T-helper 17 cell (primary cell): ENCODE data around the gene SLC13A3. TPM values are rescaled to one million over a fixed set of nuclear protein-coding genes. Genes with fewer than 3 reads are reported as not detected.

Source experiments
- ATAC-seq: fragments of 150-1000 bp; cut with Tn5 transposase; 2 replicates; pipeline ENCODE4 v1.10.0; 2021; ENCODE audit warnings: mild to moderate bottlenecking, moderate library complexity
- DNase-seq, 3 donors: peaks; one replicate each; pipeline versions ENCODE4 v3.0.0 to v3.0.0-alpha.2; 2020 to 2021
- H3K9me3 ChIP-seq: one replicate; pipeline ENCODE4 v1.7.0; 2013; ENCODE audit warnings: low read length, mild to moderate bottlenecking; ENCODE audit not compliant: control insufficient read depth, poor library complexity, severe bottlenecking
- H3K27ac Mint-ChIP-seq: one replicate; pipeline ENCODE4 v1.8.0; 2022; ENCODE audit warnings: mild to moderate bottlenecking, moderate library complexity, mixed read lengths
- H3K27me3 Mint-ChIP-seq: one replicate; pipeline ENCODE4 v1.8.0; 2022; ENCODE audit warnings: mixed read lengths
- H3K36me3 Mint-ChIP-seq: one replicate; pipeline ENCODE4 v1.8.0; 2022; ENCODE audit warnings: low read depth, mixed read lengths
- H3K4me1 Mint-ChIP-seq: one replicate; pipeline ENCODE4 v1.8.0; 2022; ENCODE audit warnings: mild to moderate bottlenecking, mixed read lengths
- H3K4me3 Mint-ChIP-seq: one replicate; pipeline ENCODE4 v1.8.0; 2022; ENCODE audit warnings: mild to moderate bottlenecking, moderate library complexity, mixed read lengths
- total RNA-seq, 4 donors: library from RNA in 2 of 4; stranded (reverse) in 2 of 4; gene quantifications; one replicate each; pipeline ENCODE4 v1.2.3 and lab custom pipeline; 2022 to 2026

SLC13A3 gene
- total RNA-seq, 2 donors from 2014 or later = 0.10 TPM; not detected in 1

GRCh38 chr20:46660487-46660886 lies 9.2 kb upstream of the SLC13A3 start:
- no peak for DNase-seq
- no peak for ATAC-seq
- H3K27ac Mint-ChIP-seq = no peak overlapping the region
- H3K36me3 Mint-ChIP-seq = peaks cover 4% of the 10 kb centered on the region
- no peaks in the 10 kb centered on the region for H3K4me1 Mint-ChIP-seq
- no peak overlapping the region for H3K4me3 Mint-ChIP-seq
- H3K9me3 ChIP-seq = no peaks in the 10 kb centered on the region
- H3K27me3 Mint-ChIP-seq = no peaks in the 10 kb centered on the region

- no peak overlapping the region for H3K27ac Mint-ChIP-seq
- peaks cover 20% of the 10 kb centered on the region for H3K27me3 Mint-ChIP-seq
- H3K36me3 Mint-ChIP-seq = peaks cover 4% of the 10 kb centered on the region
- H3K4me3 Mint-ChIP-seq = no peak overlapping the region
- H3K4me1 Mint-ChIP-seq = no peaks in the 10 kb centered on the region
- DNase-seq (no peak), ATAC-seq (no peak)
- no peaks in the 10 kb centered on the region for H3K9me3 ChIP-seq
These were observed 6.4 kb upstream of the SLC13A3 start for GRCh38 chr20:46657618-46658017.

GRCh38 chr20:46657137-46657536 lies 5.9 kb upstream of the SLC13A3 start:
- ATAC-seq (no peak), DNase-seq (no peak)
- peaks cover 4% of the 10 kb centered on the region for H3K36me3 Mint-ChIP-seq
- H3K9me3 ChIP-seq = no peaks in the 10 kb centered on the region
- H3K4me1 Mint-ChIP-seq = no peaks in the 10 kb centered on the region
- no peak overlapping the region for H3K4me3 Mint-ChIP-seq
- peaks cover 22% of the 10 kb centered on the region for H3K27me3 Mint-ChIP-seq
- no peak overlapping the region for H3K27ac Mint-ChIP-seq

DNA sequence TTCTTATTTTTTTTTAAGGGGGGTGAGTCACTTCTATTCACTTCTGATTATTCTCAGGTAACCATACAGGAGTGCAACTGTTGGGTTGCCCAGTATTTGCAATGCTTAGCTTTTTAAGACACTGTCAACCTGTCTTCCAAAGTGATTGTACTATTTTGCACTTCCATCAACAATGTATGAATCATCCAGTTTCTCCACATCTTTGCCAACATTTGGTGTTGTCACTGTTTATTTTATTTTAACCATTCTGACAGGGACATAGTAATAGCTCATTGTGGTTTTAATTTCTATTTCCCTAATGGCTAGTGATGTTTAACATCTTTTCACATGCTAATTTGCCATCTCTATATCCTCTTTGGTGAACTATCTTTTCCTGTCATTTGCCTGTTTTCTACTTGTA lies 1.4 kb upstream of the SLC13A3 start:
- Mint-ChIP-seq H3K36me3 (peaks cover 8% of the 10 kb centered on the region), H3K27ac (no peak overlapping the region), H3K27me3 (peaks cover 49% of the 10 kb centered on the region), H3K4me1 (no peaks in the 10 kb centered on the region), H3K4me3 (no peak overlapping the region)
- DNase-seq (no peak), ATAC-seq (no peak)
- no peaks in the 10 kb centered on the region for H3K9me3 ChIP-seq

DNA sequence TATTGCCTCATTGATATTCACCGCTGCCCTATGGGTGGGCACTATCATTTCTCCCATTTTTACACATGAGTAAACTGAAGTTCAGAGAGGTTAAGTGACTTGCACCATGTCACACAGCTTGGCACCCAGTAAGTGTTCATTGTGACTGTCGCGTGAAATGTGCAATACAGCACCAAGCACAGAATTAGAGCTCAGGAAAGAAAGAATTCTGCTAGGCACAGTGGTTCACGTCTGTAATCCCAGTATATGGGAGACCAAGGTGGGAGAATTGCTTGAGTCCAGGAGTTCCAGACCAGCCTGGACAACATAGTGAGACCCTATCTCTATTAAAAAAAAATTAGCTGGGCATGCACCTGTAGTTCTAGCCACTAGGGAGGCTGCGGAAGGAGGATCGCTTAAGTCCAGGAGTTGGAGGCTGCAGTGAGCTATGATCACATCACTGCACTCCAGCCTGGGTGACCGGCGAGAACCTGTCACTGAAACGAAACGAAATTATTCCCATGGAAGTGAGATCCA lies 626 bp downstream of the SLC13A3 start:
- H3K4me3 Mint-ChIP-seq = no peak overlapping the region
- DNase-seq = no peak
- peaks cover 49% of the 10 kb centered on the region for H3K27me3 Mint-ChIP-seq
- no peak for ATAC-seq
- no peaks in the 10 kb centered on the region for H3K9me3 ChIP-seq
- peaks cover 8% of the 10 kb centered on the region for H3K36me3 Mint-ChIP-seq
- no peaks in the 10 kb centered on the region for H3K4me1 Mint-ChIP-seq
- no peak overlapping the region for H3K27ac Mint-ChIP-seq

DNA sequence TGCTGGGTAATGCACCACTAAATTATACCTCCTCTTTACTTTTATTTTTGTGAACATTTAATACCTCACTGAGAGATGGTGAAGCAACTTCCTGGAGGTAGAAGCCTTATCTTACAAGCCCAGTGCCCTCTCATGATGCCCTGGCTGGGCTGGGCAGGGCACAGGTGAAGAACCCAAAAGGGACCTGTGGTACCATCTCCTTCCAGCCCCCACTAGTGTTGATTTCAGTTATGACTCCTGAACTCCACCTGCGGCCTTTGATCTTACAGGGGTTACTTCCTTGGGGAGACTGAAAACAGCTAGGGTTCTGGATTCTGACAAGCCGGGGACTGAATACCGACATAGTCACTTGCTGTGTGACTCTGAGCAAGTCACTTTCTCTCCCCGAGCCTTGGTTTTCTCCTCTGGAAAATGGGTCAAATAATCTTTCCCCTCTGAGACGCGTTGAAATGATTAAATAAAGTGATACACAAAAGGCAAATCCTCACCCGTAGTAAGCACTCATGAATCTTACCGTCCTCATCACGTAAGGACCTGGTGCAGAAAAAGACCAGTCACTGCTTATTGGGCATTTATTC lies 1.2 kb downstream of the SLC13A3 start:
- Mint-ChIP-seq H3K27ac (no peak overlapping the region), H3K4me3 (no peak overlapping the region), H3K36me3 (peaks cover 8% of the 10 kb centered on the region), H3K4me1 (no peaks in the 10 kb centered on the region), H3K27me3 (peaks cover 49% of the 10 kb centered on the region)
- no peaks in the 10 kb centered on the region for H3K9me3 ChIP-seq
- no peak for DNase-seq
- ATAC-seq = no peak

GRCh38 chr20:46649650-46649949 lies 1.7 kb downstream of the SLC13A3 start:
- ATAC-seq (no peak), DNase-seq (no peak)
- no peaks in the 10 kb centered on the region for H3K9me3 ChIP-seq
- H3K27ac Mint-ChIP-seq = no peak overlapping the region
- H3K36me3 Mint-ChIP-seq = peaks cover 8% of the 10 kb centered on the region
- peaks cover 47% of the 10 kb centered on the region for H3K27me3 Mint-ChIP-seq
- H3K4me3 Mint-ChIP-seq = no peak overlapping the region
- H3K4me1 Mint-ChIP-seq = no peaks in the 10 kb centered on the region

- ATAC-seq (no peak), DNase-seq (no peak)
- Mint-ChIP-seq H3K36me3 (peaks cover 8% of the 10 kb centered on the region), H3K4me1 (no peaks in the 10 kb centered on the region), H3K4me3 (no peak overlapping the region), H3K27ac (no peak overlapping the region), H3K27me3 (peaks cover 42% of the 10 kb centered on the region)
- no peaks in the 10 kb centered on the region for H3K9me3 ChIP-seq
These were observed 2.2 kb downstream of the SLC13A3 start for GRCh38 chr20:46648903-46649649.

GRCh38 chr20:46647469-46647868 lies 3.8 kb downstream of the SLC13A3 start:
- no peaks in the 10 kb centered on the region for H3K4me1 Mint-ChIP-seq
- ATAC-seq (no peak), DNase-seq (no peak)
- H3K36me3 Mint-ChIP-seq = peaks cover 10% of the 10 kb centered on the region
- H3K27ac Mint-ChIP-seq = no peak overlapping the region
- H3K4me3 Mint-ChIP-seq = no peak overlapping the region
- H3K9me3 ChIP-seq = no peaks in the 10 kb centered on the region
- H3K27me3 Mint-ChIP-seq = peaks cover 38% of the 10 kb centered on the region

DNA sequence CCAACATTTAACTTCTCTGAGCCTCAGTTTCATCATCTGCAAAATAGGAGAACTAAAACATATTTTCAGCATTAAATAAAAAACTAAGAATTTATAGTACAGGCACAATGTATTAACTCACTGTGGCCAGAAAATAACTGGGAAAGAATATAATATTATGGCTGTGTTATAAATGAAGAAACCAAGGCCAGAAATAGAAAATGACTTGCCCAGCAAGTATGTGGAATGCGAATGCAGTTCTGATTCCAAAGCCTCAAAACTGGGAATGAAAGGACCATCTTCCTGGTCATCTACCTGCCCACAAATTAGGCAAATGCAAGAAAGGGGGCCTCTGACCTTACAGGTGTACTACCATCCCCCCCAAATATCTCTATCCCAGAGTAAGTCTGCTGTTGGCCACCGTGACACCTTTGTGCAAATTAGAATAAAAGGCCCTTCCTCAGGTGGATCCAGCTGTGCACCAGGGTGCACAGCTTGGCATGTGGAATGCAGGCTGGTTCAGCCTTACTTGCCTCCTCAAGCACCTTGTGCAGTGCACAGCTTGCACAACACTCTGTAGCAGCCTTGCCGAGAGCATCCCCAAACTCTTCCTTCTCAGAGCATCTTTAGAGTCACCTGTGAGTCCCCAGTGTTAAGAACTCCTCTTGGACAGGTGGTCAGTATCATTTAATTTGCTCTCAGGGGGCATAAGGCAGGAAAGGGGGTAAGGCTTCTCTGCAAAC lies 4.4 kb downstream of the SLC13A3 start:
- Mint-ChIP-seq H3K4me3 (no peak overlapping the region), H3K27ac (no peak overlapping the region), H3K27me3 (peaks cover 43% of the 10 kb centered on the region), H3K4me1 (no peaks in the 10 kb centered on the region), H3K36me3 (peaks cover 10% of the 10 kb centered on the region)
- ATAC-seq (no peak), DNase-seq (no peak)
- no peaks in the 10 kb centered on the region for H3K9me3 ChIP-seq

DNA sequence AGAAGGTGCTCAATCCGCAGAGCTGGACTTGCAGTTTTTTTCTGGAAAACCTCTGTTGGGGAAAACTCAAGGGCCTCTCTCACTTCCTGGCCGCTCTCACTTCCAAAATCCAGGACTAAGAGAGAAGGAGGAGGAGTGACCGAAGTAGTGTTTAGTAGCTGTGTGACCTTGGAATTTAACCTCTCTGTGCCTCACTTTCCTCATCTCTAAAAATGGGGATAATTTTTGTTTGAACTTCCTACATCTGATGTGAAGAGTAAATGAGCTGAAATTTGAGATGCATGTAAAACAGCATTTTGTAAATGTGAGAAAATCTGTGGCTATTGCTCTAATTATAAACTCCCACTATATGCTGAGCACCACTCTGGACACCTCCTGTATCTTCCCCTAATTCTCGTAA lies 5.1 kb downstream of the SLC13A3 start:
- H3K27ac Mint-ChIP-seq = no peak overlapping the region
- no peaks in the 10 kb centered on the region for H3K4me1 Mint-ChIP-seq
- H3K27me3 Mint-ChIP-seq = peaks cover 46% of the 10 kb centered on the region
- ATAC-seq (no peak), DNase-seq (no peak)
- H3K9me3 ChIP-seq = no peaks in the 10 kb centered on the region
- no peak overlapping the region for H3K4me3 Mint-ChIP-seq
- H3K36me3 Mint-ChIP-seq = peaks cover 13% of the 10 kb centered on the region

- no peak overlapping the region for H3K4me3 Mint-ChIP-seq
- ATAC-seq (no peak), DNase-seq (no peak)
- H3K36me3 Mint-ChIP-seq = peaks cover 6% of the 10 kb centered on the region
- H3K4me1 Mint-ChIP-seq = no peaks in the 10 kb centered on the region
- H3K27me3 Mint-ChIP-seq = peaks cover 46% of the 10 kb centered on the region
- no peak overlapping the region for H3K27ac Mint-ChIP-seq
- no peaks in the 10 kb centered on the region for H3K9me3 ChIP-seq
These were observed 6.5 kb downstream of the SLC13A3 start for GRCh38 chr20:46644733-46645132.

- ATAC-seq = no peak
These were observed 7.1 kb downstream of the SLC13A3 start for GRCh38 chr20:46644160-46644559.

More at GRCh38 chr20:46644160-46644559, 7.1 kb downstream of the SLC13A3 start:
- H3K9me3 ChIP-seq = no peaks in the 10 kb centered on the region
- DNase-seq = no peak
- Mint-ChIP-seq H3K27ac (no peak overlapping the region), H3K4me1 (no peaks in the 10 kb centered on the region), H3K27me3 (peaks cover 44% of the 10 kb centered on the region), H3K36me3 (peaks cover 6% of the 10 kb centered on the region), H3K4me3 (no peak overlapping the region)
